GM15510 (cell line): ENCODE measurements around the gene CAPN2.

ENCODE experiments used
- POLR2A ChIP-seq: IDR thresholded peaks from 3 replicates; pipeline ENCODE4 v1.6.1; 2011; ENCODE audit warnings: borderline replicate concordance; ENCODE audit not compliant: insufficient read length; ENCODE audit errors: extremely low read depth

The CAPN2 gene

DNA sequence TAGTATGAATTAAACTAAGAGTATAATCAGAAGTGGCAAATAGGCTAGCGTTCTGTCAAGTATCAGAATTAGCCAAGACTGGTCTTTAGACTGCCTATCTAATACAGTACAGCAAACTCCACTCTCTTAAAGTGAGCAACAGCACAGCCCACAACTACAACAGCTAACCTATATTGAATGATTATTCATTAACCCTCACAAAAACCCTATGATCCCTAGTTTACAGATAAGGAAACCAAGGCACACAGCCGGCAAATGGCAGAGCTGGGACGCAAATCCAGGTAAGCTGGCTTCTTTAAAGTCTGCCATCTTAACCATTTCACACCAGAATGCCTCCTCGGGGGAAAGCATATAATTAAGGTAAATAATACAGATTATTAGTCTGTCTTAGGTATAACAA, 81.4 kb downstream of the CAPN2 start:
- no peak for TF ChIP-seq POLR2A

DNA sequence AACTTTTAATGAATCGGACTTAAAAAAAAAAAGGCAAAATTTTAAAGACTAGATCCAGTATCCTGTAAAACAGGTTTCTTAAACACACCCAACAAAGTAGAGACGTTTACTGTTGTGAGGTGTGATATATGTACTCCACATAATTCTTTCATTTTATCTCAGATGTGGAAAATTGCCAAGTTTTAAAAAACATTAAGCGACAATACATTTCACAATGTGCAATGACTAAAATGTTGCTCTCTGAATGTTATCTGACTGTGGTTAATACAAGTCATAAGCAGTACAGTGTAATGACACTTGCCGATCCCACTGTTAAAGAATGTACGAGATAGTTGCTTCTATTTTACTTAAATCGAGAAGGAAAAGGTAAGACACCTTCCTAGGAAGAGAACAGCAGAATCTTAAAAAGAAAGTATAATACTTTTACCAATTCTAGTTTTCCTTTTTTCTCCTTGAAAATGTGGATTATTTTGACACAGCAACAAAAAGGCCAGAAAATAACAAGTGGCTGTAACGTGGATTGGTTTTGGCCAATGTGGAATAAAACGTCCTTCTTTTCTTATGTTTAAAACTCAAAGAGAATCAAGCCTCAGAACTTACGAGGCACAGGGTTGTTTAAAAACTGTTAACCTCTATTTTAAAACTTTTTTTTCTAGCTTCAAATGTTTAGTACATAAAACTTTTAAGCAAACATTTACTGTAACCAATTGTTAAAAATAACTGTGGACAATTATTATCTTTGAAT, 82.0 kb downstream of the CAPN2 start:
- TF ChIP-seq POLR2A = no peak

DNA sequence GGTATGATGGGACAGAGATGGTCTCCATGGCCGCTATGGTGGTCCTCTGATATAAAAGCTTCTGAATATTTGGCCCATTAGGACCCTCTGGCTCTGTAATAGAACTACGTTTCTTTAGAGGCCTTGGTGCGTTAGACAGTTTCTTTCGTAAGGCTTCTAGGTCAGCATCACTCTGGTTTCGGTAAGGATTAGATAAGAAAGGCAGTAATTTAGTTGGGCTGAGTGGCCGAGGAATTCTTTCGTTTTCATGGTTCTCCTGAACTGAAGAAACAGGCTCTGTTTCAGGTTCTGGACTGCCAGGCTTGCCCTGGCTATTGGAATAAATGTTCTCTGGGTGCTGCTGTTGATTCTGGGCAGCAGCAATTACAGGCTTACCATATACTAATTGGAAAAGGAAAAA, 83.9 kb downstream of the CAPN2 start:
- TF ChIP-seq POLR2A = no peak

DNA sequence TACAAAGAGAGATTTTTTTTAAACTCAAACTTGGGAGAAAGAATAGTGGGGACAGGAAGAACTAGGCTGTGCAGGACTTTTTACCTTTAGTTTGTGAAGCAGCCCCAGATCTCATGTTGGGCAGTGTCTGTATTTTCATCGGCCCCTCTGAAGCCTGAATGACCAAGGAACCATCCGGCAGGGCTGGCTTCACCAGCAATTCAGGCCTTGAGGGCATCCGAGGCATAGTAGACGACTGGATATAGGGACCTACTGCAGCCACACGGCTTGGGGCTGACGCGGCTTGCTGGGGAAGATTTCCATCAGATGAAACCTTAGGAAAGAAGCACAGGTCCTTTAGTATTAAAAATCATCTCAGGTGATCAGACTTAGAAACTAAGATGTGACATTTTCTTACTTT, 89.7 kb downstream of the CAPN2 start:
- no peak for TF ChIP-seq POLR2A

DNA sequence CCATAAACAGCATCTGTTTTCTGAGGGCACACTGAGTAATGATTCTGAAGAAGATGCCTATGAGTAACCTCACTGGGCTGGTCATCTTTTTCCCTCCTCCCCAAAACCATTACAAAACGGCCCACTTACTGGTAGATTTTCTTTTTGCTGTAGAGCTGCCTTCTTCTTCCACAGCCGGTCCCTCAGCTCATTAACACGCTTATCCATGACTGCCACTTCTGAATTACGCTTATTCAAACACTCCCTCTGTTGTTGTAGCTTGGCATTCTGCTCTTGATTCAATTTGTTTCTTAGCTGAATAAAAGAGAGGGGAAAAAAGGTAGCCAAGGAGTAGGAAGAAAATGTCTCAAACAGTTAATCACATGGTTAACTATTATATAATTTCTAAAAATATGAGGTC, 90.3 kb downstream of the CAPN2 start:
- no peak for TF ChIP-seq POLR2A

DNA sequence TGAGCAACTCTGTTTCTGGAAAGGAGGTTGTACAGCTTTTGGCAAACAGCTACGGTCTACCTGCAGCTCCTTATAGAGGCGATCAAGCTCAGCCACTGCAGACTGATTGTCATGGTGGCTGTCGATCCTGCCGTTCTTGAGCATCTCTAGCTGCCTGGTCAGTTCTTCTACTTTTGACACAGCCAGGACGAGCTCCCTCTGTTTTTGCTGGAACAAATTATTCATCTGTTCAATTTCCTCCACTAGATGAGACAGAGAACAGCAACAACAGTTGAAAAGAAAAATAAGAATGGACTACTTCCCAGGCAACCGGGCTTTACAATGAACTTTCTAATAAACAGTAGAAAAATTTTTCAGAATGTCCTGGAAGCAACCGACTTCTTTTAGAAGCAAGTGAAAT, 90.9 kb downstream of the CAPN2 start:
- no peak for TF ChIP-seq POLR2A

DNA sequence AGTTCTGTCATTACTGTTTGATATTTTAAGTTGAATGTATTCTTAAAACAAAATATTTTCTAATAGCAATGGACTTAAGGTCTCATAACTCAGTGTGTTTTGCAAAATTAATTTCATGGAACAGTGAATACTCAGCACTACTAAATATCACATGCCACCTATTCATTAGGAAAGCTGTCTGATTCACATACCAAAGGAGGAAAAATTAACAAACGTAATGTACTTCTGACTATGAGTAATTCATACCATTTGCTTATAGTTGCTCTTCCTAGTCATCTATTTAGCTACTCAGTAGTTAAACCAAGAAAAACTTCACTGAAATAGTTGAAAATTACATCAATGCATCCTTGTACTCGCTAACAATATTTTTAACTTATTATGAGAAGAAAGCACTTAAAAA, 98.2 kb downstream of the CAPN2 start:
- no peak for TF ChIP-seq POLR2A

DNA sequence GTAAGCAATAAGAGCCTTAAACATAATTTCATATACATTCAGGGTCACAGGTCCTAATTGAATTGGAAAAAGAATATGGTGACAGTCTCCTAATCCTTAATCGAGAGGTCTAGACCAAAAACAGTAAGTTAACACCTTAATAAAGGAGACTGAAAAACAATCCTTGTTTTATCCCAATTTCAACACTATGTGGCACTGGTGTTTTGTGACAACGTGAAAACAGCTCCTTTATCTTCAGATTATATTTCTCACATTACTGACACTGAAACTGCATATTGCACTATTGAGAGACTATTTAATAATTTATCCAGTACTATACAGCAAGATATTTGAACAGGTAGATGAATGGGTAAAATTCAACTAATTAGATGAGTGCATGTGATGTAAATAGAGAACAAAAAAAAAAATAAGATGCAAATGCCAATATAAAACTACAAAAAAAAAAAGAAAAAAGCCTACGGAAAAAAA, 99.3 kb downstream of the CAPN2 start:
- no peak for TF ChIP-seq POLR2A

DNA sequence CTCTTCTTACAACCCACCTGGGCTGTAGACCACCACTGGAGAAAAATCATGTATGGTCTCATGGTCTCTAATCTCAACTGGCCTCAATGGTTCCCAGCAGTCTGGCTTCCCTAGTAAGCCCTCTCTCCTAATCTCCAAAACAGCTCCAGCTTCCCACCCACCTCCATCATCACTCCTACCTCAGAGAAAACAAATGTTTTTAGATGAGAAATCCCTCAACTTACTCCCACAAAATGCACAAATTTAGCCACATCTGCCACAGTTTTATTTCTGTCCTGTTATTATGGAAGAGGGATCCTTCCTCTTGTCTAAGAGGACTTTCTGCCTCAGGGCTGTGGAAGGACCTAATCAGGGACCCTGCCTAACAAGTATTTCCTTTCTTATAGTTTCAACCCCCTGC, 101.3 kb downstream of the CAPN2 start:
- TF ChIP-seq POLR2A = no peak

DNA sequence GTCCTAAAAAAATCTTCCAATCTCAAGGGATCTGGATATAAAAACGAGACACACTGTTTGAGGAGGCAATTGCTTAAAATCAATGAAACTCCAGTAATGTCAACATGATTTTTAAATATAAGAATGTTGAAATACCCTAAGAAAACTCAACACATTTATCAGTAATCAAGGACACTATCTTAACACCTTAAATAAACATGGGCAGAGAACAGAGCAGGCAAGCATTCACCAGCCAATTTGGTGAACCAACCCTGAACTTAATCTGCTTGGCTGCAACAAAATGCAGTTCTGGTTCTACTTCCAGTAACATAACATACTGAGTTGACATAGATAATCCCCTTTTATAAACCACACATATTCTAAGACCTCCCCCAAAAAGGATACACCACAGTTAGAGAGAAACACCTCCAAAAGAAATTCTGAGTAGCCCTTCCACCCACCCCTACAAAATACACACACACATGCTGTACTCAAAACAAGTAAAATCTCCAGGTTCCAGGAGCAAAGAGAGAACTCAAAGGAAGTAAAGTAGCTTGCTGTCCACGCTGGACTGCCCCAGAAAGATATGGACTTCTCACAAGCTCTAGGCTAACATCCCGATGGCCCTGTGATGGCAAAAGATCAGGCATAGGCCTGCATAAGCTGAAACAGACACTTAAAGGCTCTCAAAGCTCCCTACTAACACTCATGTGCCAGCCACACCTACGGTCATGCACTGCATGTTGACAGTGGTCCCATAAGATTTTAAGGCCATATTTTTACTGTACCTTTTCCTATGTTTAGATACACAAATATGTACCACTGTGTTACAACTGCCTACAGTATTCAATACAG, 102.9 kb downstream of the CAPN2 start:
- TF ChIP-seq POLR2A = no peak

DNA sequence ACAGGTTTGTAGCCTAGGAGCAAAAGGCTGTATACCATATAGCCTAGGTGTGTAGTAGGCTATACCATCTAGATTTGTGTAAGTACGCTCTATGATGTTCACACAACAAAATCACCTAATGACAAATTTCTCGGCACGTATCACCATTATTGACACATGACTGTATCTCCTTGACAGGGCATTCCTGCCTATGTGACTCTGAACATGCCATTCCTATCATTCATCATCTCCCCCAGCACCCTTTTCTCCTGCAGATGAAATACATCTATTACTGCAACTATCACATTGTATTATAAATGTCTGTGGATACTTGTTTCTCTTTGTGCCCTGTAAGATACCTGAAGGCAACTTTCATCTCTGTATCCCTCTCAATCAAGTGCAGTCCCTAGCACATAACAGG, 103.5 kb downstream of the CAPN2 start:
- TF ChIP-seq POLR2A = no peak

DNA sequence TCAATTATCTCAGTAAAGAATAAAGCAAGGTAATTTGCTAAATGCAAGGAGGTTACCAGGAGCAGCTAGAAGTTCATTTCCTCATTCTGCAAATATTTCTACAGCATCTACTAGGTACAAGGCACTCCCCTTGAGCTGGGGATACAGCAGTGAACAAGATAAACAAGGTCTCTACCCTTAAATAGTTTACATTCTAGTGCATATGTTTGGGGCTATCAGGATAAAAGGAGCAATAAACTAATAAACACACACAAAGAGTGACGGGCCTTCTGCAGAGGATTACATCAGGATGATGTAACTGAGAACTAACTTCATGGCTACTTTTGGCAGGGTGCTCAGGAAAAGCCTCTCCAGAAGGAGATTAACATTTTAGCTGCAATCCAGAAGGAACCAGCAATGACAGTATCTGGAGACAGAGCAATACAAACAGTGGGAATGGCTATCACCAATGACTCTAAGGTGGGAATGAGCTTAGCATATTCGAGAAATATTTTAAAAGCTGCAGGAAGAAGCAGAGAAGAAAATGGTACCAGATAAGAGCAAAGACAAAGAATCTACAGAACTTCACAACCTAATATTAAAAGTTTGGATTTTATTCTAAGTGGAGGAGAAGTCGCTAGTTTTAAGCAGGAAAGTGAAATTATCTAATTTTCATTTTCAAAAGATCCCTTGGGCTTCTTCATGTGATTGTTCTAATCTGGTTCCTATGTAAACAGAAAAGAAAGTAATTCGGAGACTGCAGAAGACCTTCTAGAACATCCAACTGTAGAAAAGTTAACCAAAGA, 107.6 kb downstream of the CAPN2 start:
- no peak for TF ChIP-seq POLR2A

DNA sequence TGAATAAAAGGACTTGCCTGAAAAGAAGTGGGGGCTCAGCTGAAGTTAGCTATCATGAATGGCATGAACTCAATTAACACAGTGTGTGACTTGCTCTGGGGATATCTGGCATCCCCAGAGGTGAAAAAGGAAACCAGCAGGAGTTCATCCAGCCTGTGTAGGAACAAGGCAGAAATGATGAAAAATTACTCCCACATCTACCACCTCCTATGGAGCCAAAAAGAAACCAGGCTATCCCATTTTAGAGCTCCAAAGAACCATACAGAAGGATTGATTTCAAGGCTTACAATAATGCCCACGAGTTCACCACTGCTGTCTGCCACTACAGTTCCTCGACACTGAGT, 108.1 kb downstream of the CAPN2 start:
- no peak for TF ChIP-seq POLR2A

DNA sequence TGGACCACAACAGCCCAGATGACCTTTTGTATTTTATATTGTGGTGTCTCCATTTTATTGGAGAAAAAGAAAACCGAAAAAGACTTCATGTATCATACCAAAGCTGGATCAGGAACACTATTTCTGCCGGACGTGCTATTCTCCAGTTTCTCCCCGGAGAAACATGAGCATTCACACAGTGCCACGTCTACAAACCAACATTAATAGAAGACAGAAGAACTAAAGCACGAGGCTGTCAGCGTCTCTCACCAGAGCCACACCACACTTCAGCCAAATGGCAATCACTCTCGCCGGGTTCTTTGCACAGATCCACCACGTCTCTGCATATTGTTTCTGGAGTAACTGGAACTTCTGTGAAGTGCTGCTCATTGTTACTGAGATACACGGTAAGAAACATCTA, 108.6 kb downstream of the CAPN2 start:
- TF ChIP-seq POLR2A = no peak

DNA sequence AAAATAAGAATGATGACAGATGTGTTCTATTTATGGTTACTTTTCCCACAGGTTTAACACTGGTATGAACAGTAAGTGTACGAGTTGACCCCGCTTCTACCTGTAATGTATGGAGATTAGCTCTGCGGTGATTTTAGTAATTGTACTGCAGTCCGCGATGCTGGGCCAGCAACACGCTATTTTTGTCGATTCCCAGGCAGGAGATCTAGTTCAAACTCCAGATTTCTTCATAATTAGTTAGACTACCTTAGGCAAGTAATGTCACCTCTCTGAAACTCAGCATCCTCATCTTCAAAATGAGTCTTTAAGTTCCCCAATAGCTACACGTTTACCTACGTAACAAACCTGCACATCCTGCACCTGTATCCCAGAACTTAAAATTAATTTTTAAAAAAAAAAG, 111.9 kb downstream of the CAPN2 start:
- TF ChIP-seq POLR2A = no peak
